PC-3 (cell line): ENCODE results near the gene ZBTB16. TPM values are rescaled to one million over a fixed set of nuclear protein-coding genes. Genes with fewer than 3 reads are reported as not detected.

Experiments used
- ATAC-seq: fragments of 200-7000 bp; cut with Tn5 transposase; 2 replicates; pipeline ENCODE4 v1.9.1; 2020; ENCODE audit warnings: mild to moderate bottlenecking, moderate library complexity
- BruUV-seq: library from RNA; stranded (reverse); fragments of 400-500 nt; replicated peaks from 2 replicates; lab custom pipeline; 2021; lab: Mats Ljungman, UMichigan
- CTCF ChIA-PET: fragments of 300-600 bp; sonication (Branson Sonifier 250); formaldehyde crosslinking; loops from one replicate; lab custom pipeline; 2022; ENCODE audit warnings: antibody characterized with exemption; lab: Charles Lee
- POLR2A ChIA-PET: fragments of 300-600 bp; sonication (Branson Sonifier 250); formaldehyde crosslinking; loops from one replicate; lab custom pipeline; 2022; ENCODE audit warnings: antibody characterized with exemption; ENCODE audit not compliant: unreplicated experiment; lab: Charles Lee
- DNase-seq: peaks from one replicate; pipeline ENCODE4 v3.0.0-alpha.2; 2015
- H2AFZ ChIP-seq: fragments of 300-600 bp; sonication (generic); 2 replicates; pipeline ENCODE4 v1.6.0; 2016; ENCODE audit warnings: antibody characterized with exemption, low read length
- H3F3A ChIP-seq: fragments of 300-600 bp; sonication (generic); one replicate; pipeline ENCODE4 v1.6.0; 2017; ENCODE audit warnings: antibody characterized with exemption, low read length, control low read depth, mild to moderate bottlenecking; ENCODE audit not compliant: unreplicated experiment
- H3K27ac ChIP-seq: fragments of 300-600 bp; sonication (generic); 2 replicates; pipeline ENCODE4 v1.5.1; 2016; ENCODE audit warnings: mild to moderate bottlenecking, low read length
- H3K27me3 ChIP-seq: fragments of 300-600 bp; sonication (generic); 2 replicates; pipeline ENCODE4 v1.6.1; 2016; ENCODE audit warnings: low read length, mixed read lengths
- H3K36me3 ChIP-seq: fragments of 300-600 bp; sonication (generic); 2 replicates; pipeline ENCODE4 v1.6.1; 2016; ENCODE audit warnings: low read depth, mixed run types, low read length, mixed read lengths
- H3K4me1 ChIP-seq: fragments of 300-600 bp; sonication (generic); 2 replicates; pipeline ENCODE4 v1.5.1; 2016; ENCODE audit warnings: low read length; ENCODE audit not compliant: insufficient read depth
- H3K4me2 ChIP-seq: fragments of 300-600 bp; sonication (generic); 2 replicates; pipeline ENCODE4 v1.6.0; 2016; ENCODE audit warnings: low read length
- H3K4me3 ChIP-seq: fragments of 300-600 bp; sonication (generic); 2 replicates; pipeline ENCODE4 v1.5.1; 2016; ENCODE audit warnings: mild to moderate bottlenecking, low read length, mixed read lengths
- H3K79me2 ChIP-seq: fragments of 300-600 bp; sonication (generic); 2 replicates; pipeline ENCODE4 v1.6.1; 2017; ENCODE audit warnings: low read length, mixed read lengths
- H3K9ac ChIP-seq: fragments of 300-600 bp; sonication (generic); 2 replicates; pipeline ENCODE4 v1.6.0; 2016; ENCODE audit warnings: mild to moderate bottlenecking, low read length
- H3K9me2 ChIP-seq: fragments of 300-600 bp; sonication (generic); replicated peaks from 2 replicates; pipeline ENCODE4 v1.6.1; 2016; ENCODE audit warnings: mixed run types, low read length, mixed read lengths
- H3K9me3 ChIP-seq: fragments of 300-600 bp; sonication (generic); 2 replicates; pipeline ENCODE4 v1.6.1; 2016; ENCODE audit warnings: low read length, mixed read lengths
- H4K20me1 ChIP-seq: fragments of 300-600 bp; sonication (generic); 2 replicates; pipeline ENCODE4 v1.6.1; 2016; ENCODE audit warnings: low read length, mixed read lengths
- EZH2 ChIP-seq: fragments of 300-600 bp; sonication (generic); IDR thresholded peaks from one replicate; pipeline ENCODE4 v1.6.1; 2017; ENCODE audit warnings: antibody characterized with exemption, mild to moderate bottlenecking, low read length; ENCODE audit not compliant: unreplicated experiment
- EZH2phosphoT487 ChIP-seq: fragments of 300-600 bp; sonication (generic); IDR thresholded peaks from 2 replicates; pipeline ENCODE4 v1.6.1; 2018; ENCODE audit warnings: mild to moderate bottlenecking, antibody characterized with exemption, low read length, borderline replicate concordance
- intact Hi-C: fragments of 100-400 bp; cut with micrococcal nuclease; formaldehyde crosslinking; loops from 2 replicates; pipeline ENCODE4 v1.9.0; 2023
- total RNA-seq: library from RNA; depleted of rRNA; stranded (reverse); fragments of >200 nt; gene quantifications from 2 replicates; pipeline ENCODE4 v1.2.3, GENCODE V29; 2014
- TF ChIP-seq, protein P1 (sequence below): fragments of 300-600 bp; sonication (generic); conservative IDR thresholded peaks from 2 replicates; pipeline ENCODE4 v1.5.1; 2017; ENCODE audit warnings: antibody characterized with exemption, low read depth, mild to moderate bottlenecking, low read length

ZBTB16 gene
- total RNA-seq, 1 experiment from 2014 or later, result not detected

- ATAC-seq (peak; percentile 15; the same call in 1 of the 2 replicates), DNase-seq (no peak)
- BruUV-seq, result no TSS peak
These were observed 177.3 kb downstream of the ZBTB16 start for GRCh38 chr11:114236829-114237228.

GRCh38 chr11:114237321-114238280, 178.1 kb downstream of the ZBTB16 start:
- H3F3A ChIP-seq, result no peaks in the 10 kb centered on the region
- H3K9ac ChIP-seq, result no peak overlapping the region
- no peaks in the 10 kb centered on the region for H3K4me1 ChIP-seq
- no peaks in the 10 kb centered on the region for H3K79me2 ChIP-seq
- CTCF ChIA-PET, result no interaction called here
- DNase-seq, result peak; percentile 34
- H4K20me1 ChIP-seq, result no peaks in the 10 kb centered on the region
- H3K27me3 ChIP-seq, result peaks cover 83% of the 10 kb centered on the region
- ATAC-seq, result peak; percentile 59
- H3K9me3 ChIP-seq, result no peaks in the 10 kb centered on the region
- H2AFZ ChIP-seq, result no peak overlapping the region
- TF ChIP-seq, protein P1, sequence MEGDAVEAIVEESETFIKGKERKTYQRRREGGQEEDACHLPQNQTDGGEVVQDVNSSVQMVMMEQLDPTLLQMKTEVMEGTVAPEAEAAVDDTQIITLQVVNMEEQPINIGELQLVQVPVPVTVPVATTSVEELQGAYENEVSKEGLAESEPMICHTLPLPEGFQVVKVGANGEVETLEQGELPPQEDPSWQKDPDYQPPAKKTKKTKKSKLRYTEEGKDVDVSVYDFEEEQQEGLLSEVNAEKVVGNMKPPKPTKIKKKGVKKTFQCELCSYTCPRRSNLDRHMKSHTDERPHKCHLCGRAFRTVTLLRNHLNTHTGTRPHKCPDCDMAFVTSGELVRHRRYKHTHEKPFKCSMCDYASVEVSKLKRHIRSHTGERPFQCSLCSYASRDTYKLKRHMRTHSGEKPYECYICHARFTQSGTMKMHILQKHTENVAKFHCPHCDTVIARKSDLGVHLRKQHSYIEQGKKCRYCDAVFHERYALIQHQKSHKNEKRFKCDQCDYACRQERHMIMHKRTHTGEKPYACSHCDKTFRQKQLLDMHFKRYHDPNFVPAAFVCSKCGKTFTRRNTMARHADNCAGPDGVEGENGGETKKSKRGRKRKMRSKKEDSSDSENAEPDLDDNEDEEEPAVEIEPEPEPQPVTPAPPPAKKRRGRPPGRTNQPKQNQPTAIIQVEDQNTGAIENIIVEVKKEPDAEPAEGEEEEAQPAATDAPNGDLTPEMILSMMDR, result no peak
- TF ChIP-seq EZH2, result no peak
- TF ChIP-seq EZH2phosphoT487, result no peak
- H3K9me2 ChIP-seq, result no peaks in the 10 kb centered on the region
- no peak overlapping the region for H3K4me3 ChIP-seq
- H3K27ac ChIP-seq, result no peak overlapping the region
- H3K36me3 ChIP-seq, result no peaks in the 10 kb centered on the region
- BruUV-seq, result no TSS peak
- POLR2A ChIA-PET, result interaction anchor here (0.6 kb wide), 1 partner anchor 67 kb away, joined by 8 read pairs; no protein-coding TSS in a partner anchor
- intact Hi-C loops, result no loop called here
- H3K4me2 ChIP-seq, result no peak overlapping the region

More at GRCh38 chr11:114236829-114237228, 177.3 kb downstream of the ZBTB16 start:
- H3K27ac ChIP-seq, result no peak overlapping the region
- H3K27me3 ChIP-seq, result peaks cover 83% of the 10 kb centered on the region
- no peaks in the 10 kb centered on the region for H3K9me3 ChIP-seq
- H3K4me3 ChIP-seq, result no peak overlapping the region
- TF ChIP-seq EZH2 (no peak), EZH2phosphoT487 (no peak)
- TF ChIP-seq, protein P1, result no peak
- no peaks in the 10 kb centered on the region for H3K79me2 ChIP-seq
- ChIA-PET POLR2A (interaction anchor here (0.6 kb wide), 1 partner anchor 66 kb away, joined by 8 read pairs; no protein-coding TSS in a partner anchor), CTCF (no interaction called here)
- H3K36me3 ChIP-seq, result no peaks in the 10 kb centered on the region
- H3F3A ChIP-seq, result no peaks in the 10 kb centered on the region
- no peak overlapping the region for H3K9ac ChIP-seq
- H3K9me2 ChIP-seq, result no peaks in the 10 kb centered on the region
- H3K4me2 ChIP-seq, result no peak overlapping the region
- no peaks in the 10 kb centered on the region for H4K20me1 ChIP-seq
- intact Hi-C loops, result no loop called here
- no peak overlapping the region for H2AFZ ChIP-seq
- H3K4me1 ChIP-seq, result no peaks in the 10 kb centered on the region

DNA sequence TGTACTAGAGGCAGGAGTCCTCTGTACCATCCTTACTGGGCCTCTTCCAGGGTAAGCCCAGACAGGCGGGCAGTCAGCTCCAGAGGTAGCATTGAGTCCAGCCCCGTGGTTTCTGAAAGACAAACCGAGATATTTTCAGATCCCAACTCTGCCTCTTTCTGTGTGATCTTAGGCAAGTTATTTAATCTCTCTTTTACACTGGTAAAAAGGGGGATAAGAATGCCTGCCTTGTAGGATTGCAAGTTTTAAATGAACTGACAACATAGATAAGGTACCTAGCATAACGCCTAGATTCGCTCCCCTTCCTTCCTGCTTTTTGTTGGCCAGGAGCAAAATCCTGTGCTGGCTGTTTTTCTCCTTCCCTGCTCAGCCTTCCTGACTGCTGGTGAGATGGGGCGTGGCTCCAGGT, 180.2 kb downstream of the ZBTB16 start:
- DNase-seq (no peak), ATAC-seq (no peak)
- Histone ChIP-seq H3F3A (no peaks in the 10 kb centered on the region), H3K9ac (no peak overlapping the region), H3K79me2 (no peaks in the 10 kb centered on the region), H3K4me1 (no peaks in the 10 kb centered on the region), H4K20me1 (no peaks in the 10 kb centered on the region), H2AFZ (no peak overlapping the region), H3K4me2 (no peak overlapping the region), H3K4me3 (no peak overlapping the region), H3K36me3 (no peaks in the 10 kb centered on the region), H3K27ac (no peak overlapping the region), H3K27me3 (peaks cover 85% of the 10 kb centered on the region), H3K9me3 (no peaks in the 10 kb centered on the region), H3K9me2 (no peaks in the 10 kb centered on the region)
- no TSS peak for BruUV-seq
- TF ChIP-seq EZH2 (no peak), EZH2phosphoT487 (no peak)
- TF ChIP-seq, protein P1, result no peak
- intact Hi-C loops, result no loop called here
- ChIA-PET CTCF (no interaction called here), POLR2A (no interaction called here)
